DOHH2 (cell line): Measurements from ENCODE around the gene MKLN1.

Experiments
- H3F3A ChIP-seq: fragments of 200-600 bp; sonication (generic), shearing (Covaris generic); 2 replicates; pipeline ENCODE4 v1.6.0; 2016; ENCODE audit warnings: antibody characterized with exemption, mild to moderate bottlenecking; ENCODE audit not compliant: control insufficient read depth, insufficient read depth
- H3K27ac ChIP-seq: fragments of 200-600 bp; sonication (generic); 2 replicates; pipeline ENCODE4 v1.5.1; 2014; ENCODE audit warnings: low read depth, mild to moderate bottlenecking, low read length, moderate library complexity
- H3K27me3 ChIP-seq: fragments of 200-600 bp; sonication (generic); 2 replicates; pipeline ENCODE4 v1.6.1; 2014; ENCODE audit warnings: mild to moderate bottlenecking, low read length, mixed read lengths; ENCODE audit not compliant: control insufficient read depth
- H3K36me3 ChIP-seq: fragments of 200-600 bp; sonication (generic); 2 replicates; pipeline ENCODE4 v1.6.1; 2014; ENCODE audit warnings: mild to moderate bottlenecking, low read length, moderate library complexity, mixed read lengths; ENCODE audit not compliant: control insufficient read depth
- H3K4me1 ChIP-seq: fragments of 200-600 bp; sonication (generic); 2 replicates; pipeline ENCODE4 v1.6.1; 2014; ENCODE audit warnings: mild to moderate bottlenecking, low read length, mixed read lengths; ENCODE audit not compliant: control insufficient read depth
- H3K4me2 ChIP-seq: fragments of 200-600 bp; sonication (generic); 2 replicates; pipeline ENCODE4 v1.6.0; 2014; ENCODE audit warnings: mild to moderate bottlenecking, low read length, moderate library complexity
- H3K4me3 ChIP-seq: fragments of 200-600 bp; sonication (generic); 2 replicates; pipeline ENCODE4 v1.5.1; 2014; ENCODE audit warnings: mild to moderate bottlenecking, low read length, mixed read lengths
- H3K79me2 ChIP-seq: fragments of 200-600 bp; sonication (generic); 2 replicates; pipeline ENCODE4 v1.6.1; 2014; ENCODE audit warnings: mild to moderate bottlenecking, low read length, mixed read lengths; ENCODE audit not compliant: control insufficient read depth
- H3K9me2 ChIP-seq: fragments of 200-600 bp; sonication (generic); replicated peaks from 2 replicates; pipeline ENCODE4 v1.6.1; 2014; ENCODE audit warnings: mild to moderate bottlenecking, low read length, mixed read lengths; ENCODE audit not compliant: control insufficient read depth
- H3K9me3 ChIP-seq: fragments of 200-600 bp; sonication (generic); 2 replicates; pipeline ENCODE4 v1.6.1; 2014; ENCODE audit warnings: antibody characterized with exemption, low read length, mixed read lengths; ENCODE audit not compliant: control insufficient read depth, insufficient read depth
- H4K20me1 ChIP-seq: fragments of 200-600 bp; sonication (generic); 2 replicates; pipeline ENCODE4 v1.6.0; 2014; ENCODE audit warnings: low read depth, mild to moderate bottlenecking, antibody characterized with exemption, low read length, moderate library complexity; ENCODE audit not compliant: control insufficient read depth, insufficient read depth
- CTCF ChIP-seq: fragments of 200-600 bp; sonication (generic); IDR thresholded peaks from one replicate; pipeline ENCODE4 v1.5.1; 2014; ENCODE audit warnings: antibody characterized with exemption, mild to moderate bottlenecking, low read depth, low read length; ENCODE audit not compliant: poor library complexity, severe bottlenecking
- EZH2phosphoT487 ChIP-seq: fragments of 200-600 bp; sonication (generic); IDR thresholded peaks from 2 replicates; pipeline ENCODE4 v1.6.1; 2017; ENCODE audit warnings: borderline replicate concordance, mild to moderate bottlenecking, antibody characterized with exemption, low read length, moderate library complexity, mixed read lengths

MKLN1 gene

DNA sequence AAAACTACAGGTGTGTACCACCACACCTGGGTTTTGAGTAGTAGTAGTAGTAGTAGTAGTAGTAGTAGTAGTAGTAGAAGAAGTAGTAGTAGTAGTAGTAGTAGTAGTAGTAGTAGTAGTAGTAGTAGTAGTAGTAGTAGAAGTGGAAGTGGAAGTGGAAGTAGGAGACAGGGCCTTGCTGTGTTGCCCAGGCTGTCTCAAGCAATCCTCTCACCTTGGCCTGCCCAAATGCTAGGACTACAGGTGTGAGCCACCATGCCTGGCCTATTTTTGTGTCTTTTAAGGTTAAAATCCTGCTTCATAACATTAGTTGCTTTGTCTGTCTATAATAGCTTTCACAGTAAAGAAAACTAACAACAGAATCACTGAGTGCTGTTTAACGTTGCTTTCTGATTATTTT is 117.0 kb downstream of the MKLN1 start:
- no peak overlapping the region for H3K27ac ChIP-seq
- H3F3A ChIP-seq, result no peaks in the 10 kb centered on the region
- H3K9me3 ChIP-seq, result no peaks in the 10 kb centered on the region
- H4K20me1 ChIP-seq, result no peaks in the 10 kb centered on the region
- H3K9me2 ChIP-seq, result no peaks in the 10 kb centered on the region
- peaks cover 66% of the 10 kb centered on the region for H3K36me3 ChIP-seq
- no peaks in the 10 kb centered on the region for H3K4me1 ChIP-seq
- no peak overlapping the region for H3K4me2 ChIP-seq
- no peak overlapping the region for H3K4me3 ChIP-seq
- TF ChIP-seq EZH2phosphoT487, result no peak
- TF ChIP-seq CTCF, result no peak
- no peaks in the 10 kb centered on the region for H3K27me3 ChIP-seq
- H3K79me2 ChIP-seq, result no peaks in the 10 kb centered on the region

GRCh38 chr7:131449373-131449902 is 121.8 kb downstream of the MKLN1 start:
- no peak overlapping the region for H3K27ac ChIP-seq

DNA sequence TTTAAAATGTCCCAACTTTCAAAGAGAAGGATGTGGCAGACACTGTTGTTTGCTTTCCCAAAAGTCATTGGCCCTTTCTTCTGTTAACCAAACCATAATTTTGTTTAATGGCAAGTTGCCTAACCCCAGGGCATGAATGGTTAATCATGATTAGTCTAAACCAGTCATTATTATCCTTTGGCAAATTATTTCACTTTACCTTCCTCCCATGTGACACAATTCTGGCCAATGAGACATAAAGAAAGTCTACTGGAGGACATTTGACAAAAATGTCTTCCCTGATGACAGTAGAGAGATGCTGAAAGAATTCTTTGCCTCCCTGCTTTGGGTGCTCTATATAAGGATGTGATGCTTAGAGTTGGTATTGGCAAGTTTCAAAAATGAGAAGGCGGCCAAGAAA is 126.8 kb downstream of the MKLN1 start:
- no peaks in the 10 kb centered on the region for H3K9me2 ChIP-seq
- no peaks in the 10 kb centered on the region for H3K79me2 ChIP-seq
- peaks cover 39% of the 10 kb centered on the region for H3K36me3 ChIP-seq
- H3K4me1 ChIP-seq, result peaks cover 31% of the 10 kb centered on the region
- no peak for TF ChIP-seq CTCF
- H3K27ac ChIP-seq, result peak overlapping the region; percentile 45
- H3K4me3 ChIP-seq, result peak overlapping the region; percentile 51
- H3K9me3 ChIP-seq, result no peaks in the 10 kb centered on the region
- H3K4me2 ChIP-seq, result peak overlapping the region; percentile 62
- H3F3A ChIP-seq, result peaks cover 11% of the 10 kb centered on the region
- H3K27me3 ChIP-seq, result no peaks in the 10 kb centered on the region
- H4K20me1 ChIP-seq, result no peaks in the 10 kb centered on the region

More at GRCh38 chr7:131449373-131449902, 121.8 kb downstream of the MKLN1 start:
- H4K20me1 ChIP-seq, result no peaks in the 10 kb centered on the region
- H3K36me3 ChIP-seq, result peaks cover 65% of the 10 kb centered on the region
- no peaks in the 10 kb centered on the region for H3K9me3 ChIP-seq
- no peaks in the 10 kb centered on the region for H3K9me2 ChIP-seq
- H3F3A ChIP-seq, result peaks cover 3% of the 10 kb centered on the region; the same call in 1 of the 2 replicates
- no peak overlapping the region for H3K4me2 ChIP-seq
- H3K4me1 ChIP-seq, result peaks cover 16% of the 10 kb centered on the region
- H3K27me3 ChIP-seq, result no peaks in the 10 kb centered on the region
- TF ChIP-seq EZH2phosphoT487, result no peak
- no peak for TF ChIP-seq CTCF
- no peak overlapping the region for H3K4me3 ChIP-seq
- H3K79me2 ChIP-seq, result no peaks in the 10 kb centered on the region
